Neural cell (in vitro differentiated cells): ENCODE data around the gene ZSCAN31. TPM values are rescaled to one million over a fixed set of nuclear protein-coding genes. Genes with fewer than 3 reads are reported as not detected.

Experiments
- H2AFZ ChIP-seq: fragments of 200-600, 300-800 bp; sonication (generic), shearing (Covaris generic); 2 replicates; pipeline ENCODE4 v1.6.0; 2014; ENCODE audit warnings: low read depth, mild to moderate bottlenecking, antibody characterized with exemption, low read length, moderate library complexity
- H3F3A ChIP-seq: fragments of 200-600 bp; shearing (Covaris generic); 2 replicates; pipeline ENCODE4 v1.6.1; 2016; ENCODE audit warnings: mild to moderate bottlenecking, moderate library complexity, mixed read lengths, antibody characterized with exemption, low read length; ENCODE audit not compliant: insufficient read depth, poor library complexity, severe bottlenecking
- H3K27ac ChIP-seq: fragments of 200-600, 300-800 bp; sonication (generic), shearing (Covaris generic); 2 replicates; pipeline ENCODE4 v1.5.1; 2014; ENCODE audit warnings: mild to moderate bottlenecking, low read length, moderate library complexity
- H3K27me3 ChIP-seq: fragments of 300-800, 200-600 bp; sonication (generic), shearing (Covaris generic); 2 replicates; pipeline ENCODE4 v1.6.0; 2014; ENCODE audit warnings: mild to moderate bottlenecking, low read depth, low read length, moderate library complexity; ENCODE audit not compliant: insufficient read depth
- H3K36me3 ChIP-seq: fragments of 300-800, 200-600 bp; sonication (generic), shearing (Covaris generic); 2 replicates; pipeline ENCODE4 v1.5.1; 2014; ENCODE audit warnings: mild to moderate bottlenecking, antibody characterized with exemption, low read length, moderate library complexity; ENCODE audit not compliant: insufficient read depth
- H3K4me2 ChIP-seq: fragments of 300-800, 200-600 bp; sonication (generic), shearing (Covaris generic); 2 replicates; pipeline ENCODE4 v1.6.0; 2014; ENCODE audit warnings: mild to moderate bottlenecking, low read length
- H3K4me3 ChIP-seq: fragments of 300-800, 200-600 bp; sonication (generic), shearing (Covaris generic); 2 replicates; pipeline ENCODE4 v1.5.1; 2014; ENCODE audit warnings: mild to moderate bottlenecking, low read length, moderate library complexity
- H3K79me2 ChIP-seq: fragments of 200-600 bp; shearing (Covaris generic); replicated peaks from 2 replicates; pipeline ENCODE4 v1.6.0; 2014; ENCODE audit warnings: mild to moderate bottlenecking, low read length, moderate library complexity; ENCODE audit not compliant: insufficient read depth
- H3K9ac ChIP-seq: fragments of 300-800, 200-600 bp; sonication (generic), shearing (Covaris generic); 2 replicates; pipeline ENCODE4 v1.6.1; 2016; ENCODE audit warnings: mild to moderate bottlenecking, low read length, mixed read lengths
- H3K9me2 ChIP-seq: fragments of 200-600 bp; shearing (Covaris generic); 2 replicates; pipeline ENCODE4 v1.6.1; 2016; ENCODE audit warnings: mild to moderate bottlenecking, low read length, mixed read lengths; ENCODE audit not compliant: insufficient read depth
- H3K9me3 ChIP-seq: fragments of 200-600, 300-800 bp; sonication (generic), shearing (Covaris generic); 2 replicates; pipeline ENCODE4 v1.6.1; 2016; ENCODE audit warnings: mild to moderate bottlenecking, mixed run types, low read length, moderate library complexity, mixed read lengths
- H4K20me1 ChIP-seq: fragments of 200-600 bp; shearing (Covaris generic); 2 replicates; pipeline ENCODE4 v1.6.1; 2016; ENCODE audit warnings: mild to moderate bottlenecking, mixed run types; ENCODE audit not compliant: insufficient read depth
- EP300 ChIP-seq: fragments of 450-650 bp; conservative IDR thresholded peaks from 2 replicates; pipeline ENCODE4 v1.6.1; 2014; ENCODE audit warnings: antibody characterized with exemption, mild to moderate bottlenecking, moderate library complexity; ENCODE audit not compliant: poor library complexity, severe bottlenecking
- EZH2 ChIP-seq: fragments of 200-600, 300-800 bp; shearing (Covaris generic), sonication (generic); IDR thresholded peaks from 2 replicates; pipeline ENCODE4 v1.6.1; 2014; ENCODE audit warnings: antibody characterized with exemption, low read length, borderline replicate concordance, mild to moderate bottlenecking; ENCODE audit not compliant: insufficient read depth, poor library complexity, severe bottlenecking
- MXI1 ChIP-seq: fragments of 450-650 bp; conservative IDR thresholded peaks from 2 replicates; pipeline ENCODE4 v1.6.1; 2014; ENCODE audit warnings: antibody characterized with exemption, mild to moderate bottlenecking; ENCODE audit not compliant: poor library complexity, severe bottlenecking
- POLR2AphosphoS5 ChIP-seq: IDR thresholded peaks from 2 replicates; pipeline ENCODE4 v1.6.1; 2012
- RAD21 ChIP-seq: fragments of 450-650 bp; conservative IDR thresholded peaks from 2 replicates; pipeline ENCODE4 v1.6.1; 2014; ENCODE audit warnings: antibody characterized with exemption, mild to moderate bottlenecking, moderate library complexity
- REST ChIP-seq: IDR thresholded peaks from 2 replicates; pipeline ENCODE4 v1.6.1; 2012; ENCODE audit warnings: borderline replicate concordance
- SMC3 ChIP-seq: fragments of 450-650 bp; conservative IDR thresholded peaks from 2 replicates; pipeline ENCODE4 v1.6.1; 2014; ENCODE audit warnings: antibody characterized with exemption, mild to moderate bottlenecking, moderate library complexity; ENCODE audit not compliant: poor library complexity
- TAF1 ChIP-seq: IDR thresholded peaks from 2 replicates; pipeline ENCODE4 v1.6.1; 2012; ENCODE audit warnings: low read depth
- polyA plus RNA-seq: library from polyadenylated mRNA; depleted of rRNA; stranded (reverse); fragments of >200 nt; gene quantifications from 2 replicates; pipeline ENCODE4 v1.2.3, GENCODE V29; 2014
- TF ChIP-seq, protein P1 (sequence below): fragments of 450-650 bp; IDR thresholded peaks from 2 replicates; pipeline ENCODE4 v1.5.1; 2014; ENCODE audit warnings: antibody characterized with exemption, mild to moderate bottlenecking, moderate library complexity; ENCODE audit not compliant: poor library complexity, severe bottlenecking

ZSCAN31 gene
- polyA plus RNA-seq, 1 donor from 2014 or later: 2.6 TPM

GRCh38 chr6:28326371-28326948 lies 9.5 kb downstream of the ZSCAN31 start:
- Histone ChIP-seq H3K9ac (no peak overlapping the region), H3K27ac (no peak overlapping the region), H3F3A (no peaks in the 10 kb centered on the region), H3K79me2 (no peaks in the 10 kb centered on the region), H3K4me3 (no peak overlapping the region), H3K9me2 (no peaks in the 10 kb centered on the region), H2AFZ (no peak overlapping the region), H3K36me3 (peaks cover 12% of the 10 kb centered on the region), H3K4me2 (no peak overlapping the region), H3K9me3 (no peaks in the 10 kb centered on the region), H3K27me3 (no peaks in the 10 kb centered on the region), H4K20me1 (no peaks in the 10 kb centered on the region)
- no peak for TF ChIP-seq EP300

DNA sequence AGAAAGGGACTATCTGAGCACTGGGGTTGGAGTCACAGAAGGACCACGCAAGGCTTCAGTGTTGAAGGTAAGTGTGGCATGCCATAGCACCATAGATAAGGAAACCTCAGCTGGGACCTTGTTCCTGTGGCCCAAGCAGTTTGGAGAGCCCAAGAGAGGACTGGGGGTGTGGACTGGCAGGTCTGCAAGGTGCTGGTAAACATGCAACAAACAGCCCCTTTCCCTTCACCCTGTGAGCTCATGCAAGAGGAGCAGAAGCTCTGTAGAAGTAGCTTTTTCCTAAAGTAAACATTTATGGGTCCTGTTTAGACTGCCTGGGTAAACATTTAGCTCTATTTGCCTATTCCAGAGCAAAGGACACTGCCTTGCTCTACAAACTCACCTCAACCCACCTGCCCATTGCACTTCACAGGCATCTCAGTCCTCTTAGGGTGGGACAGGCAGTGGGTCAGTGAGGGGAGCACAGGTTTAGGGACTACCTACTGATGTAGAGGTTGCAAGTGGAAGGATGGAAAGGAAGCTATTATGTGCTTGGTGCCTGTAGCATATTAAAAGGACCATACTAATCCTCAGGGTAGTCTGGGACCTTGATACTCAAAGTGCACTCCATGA lies 12.0 kb downstream of the ZSCAN31 start:
- Histone ChIP-seq H3K27ac (no peak overlapping the region), H3K4me2 (no peak overlapping the region), H3K36me3 (peaks cover 12% of the 10 kb centered on the region), H3K27me3 (no peaks in the 10 kb centered on the region), H3K9me3 (no peaks in the 10 kb centered on the region), H4K20me1 (no peaks in the 10 kb centered on the region), H3F3A (no peaks in the 10 kb centered on the region), H2AFZ (no peak overlapping the region), H3K9ac (no peak overlapping the region), H3K9me2 (no peaks in the 10 kb centered on the region), H3K79me2 (no peaks in the 10 kb centered on the region), H3K4me3 (no peak overlapping the region)
- TF ChIP-seq, protein P1, sequence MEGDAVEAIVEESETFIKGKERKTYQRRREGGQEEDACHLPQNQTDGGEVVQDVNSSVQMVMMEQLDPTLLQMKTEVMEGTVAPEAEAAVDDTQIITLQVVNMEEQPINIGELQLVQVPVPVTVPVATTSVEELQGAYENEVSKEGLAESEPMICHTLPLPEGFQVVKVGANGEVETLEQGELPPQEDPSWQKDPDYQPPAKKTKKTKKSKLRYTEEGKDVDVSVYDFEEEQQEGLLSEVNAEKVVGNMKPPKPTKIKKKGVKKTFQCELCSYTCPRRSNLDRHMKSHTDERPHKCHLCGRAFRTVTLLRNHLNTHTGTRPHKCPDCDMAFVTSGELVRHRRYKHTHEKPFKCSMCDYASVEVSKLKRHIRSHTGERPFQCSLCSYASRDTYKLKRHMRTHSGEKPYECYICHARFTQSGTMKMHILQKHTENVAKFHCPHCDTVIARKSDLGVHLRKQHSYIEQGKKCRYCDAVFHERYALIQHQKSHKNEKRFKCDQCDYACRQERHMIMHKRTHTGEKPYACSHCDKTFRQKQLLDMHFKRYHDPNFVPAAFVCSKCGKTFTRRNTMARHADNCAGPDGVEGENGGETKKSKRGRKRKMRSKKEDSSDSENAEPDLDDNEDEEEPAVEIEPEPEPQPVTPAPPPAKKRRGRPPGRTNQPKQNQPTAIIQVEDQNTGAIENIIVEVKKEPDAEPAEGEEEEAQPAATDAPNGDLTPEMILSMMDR: no peak
- TF ChIP-seq EP300 (no peak), RAD21 (no peak), MXI1 (no peak), SMC3 (no peak), TAF1 (no peak), EZH2 (no peak), REST (no peak), POLR2AphosphoS5 (no peak)
